Chondrocyte (in vitro differentiated cells): ENCODE results near the gene PEPD. TPM values are rescaled to one million over a fixed set of nuclear protein-coding genes. Genes with fewer than 3 reads are reported as not detected.
"Not testable (repeated sequence)": the region's sequence is repeated elsewhere in the genome, so short reads cannot be mapped to it uniquely, and the experiment has no call there.

ENCODE experiments used
- DNase-seq: peaks from one replicate; pipeline ENCODE4 v3.0.0; 2021; ENCODE audit warnings: mixed read lengths, low spot score
- H3K27ac Mint-ChIP-seq: one replicate; pipeline ENCODE4 v1.8.0; 2021; ENCODE audit warnings: mild to moderate bottlenecking, moderate library complexity, mixed read lengths; ENCODE audit not compliant: unreplicated experiment
- H3K27me3 Mint-ChIP-seq: 2 replicates; pipeline ENCODE4 v1.8.0; 2021; ENCODE audit warnings: low read depth, mixed read lengths
- H3K36me3 Mint-ChIP-seq: 2 replicates; pipeline ENCODE4 v1.8.0; 2021; ENCODE audit warnings: low read depth, mixed read lengths
- H3K4me1 Mint-ChIP-seq: 2 replicates; pipeline ENCODE4 v1.8.0; 2021; ENCODE audit warnings: low read depth, mild to moderate bottlenecking, mixed read lengths
- H3K4me3 Mint-ChIP-seq: one replicate; pipeline ENCODE4 v1.8.0; 2021; ENCODE audit warnings: mild to moderate bottlenecking, moderate library complexity, mixed read lengths; ENCODE audit not compliant: unreplicated experiment
- H3K9me3 Mint-ChIP-seq: 2 replicates; pipeline ENCODE4 v1.8.0; 2021; ENCODE audit warnings: low read depth, mixed read lengths
- total RNA-seq: library from RNA; stranded (reverse); gene quantifications from 3 replicates; pipeline ENCODE4 v1.2.1, GENCODE V29; 2021
- TF ChIP-seq, protein P1 (sequence below): fragments of 200-600 bp; sonication (generic); IDR thresholded peaks from 2 replicates; pipeline ENCODE4 v1.5.0; 2021; ENCODE audit warnings: antibody characterized with exemption, mild to moderate bottlenecking, moderate library complexity

The PEPD gene
- total RNA-seq, 1 donor from 2014 or later, result 55.6 TPM

GRCh38 chr19:33557196-33557595 is 35.6 kb upstream of the PEPD start:
- H3K4me1 Mint-ChIP-seq, result no peaks in the 10 kb centered on the region
- no peak overlapping the region for H3K27ac Mint-ChIP-seq
- no peaks in the 10 kb centered on the region for H3K36me3 Mint-ChIP-seq
- TF ChIP-seq, protein P1, sequence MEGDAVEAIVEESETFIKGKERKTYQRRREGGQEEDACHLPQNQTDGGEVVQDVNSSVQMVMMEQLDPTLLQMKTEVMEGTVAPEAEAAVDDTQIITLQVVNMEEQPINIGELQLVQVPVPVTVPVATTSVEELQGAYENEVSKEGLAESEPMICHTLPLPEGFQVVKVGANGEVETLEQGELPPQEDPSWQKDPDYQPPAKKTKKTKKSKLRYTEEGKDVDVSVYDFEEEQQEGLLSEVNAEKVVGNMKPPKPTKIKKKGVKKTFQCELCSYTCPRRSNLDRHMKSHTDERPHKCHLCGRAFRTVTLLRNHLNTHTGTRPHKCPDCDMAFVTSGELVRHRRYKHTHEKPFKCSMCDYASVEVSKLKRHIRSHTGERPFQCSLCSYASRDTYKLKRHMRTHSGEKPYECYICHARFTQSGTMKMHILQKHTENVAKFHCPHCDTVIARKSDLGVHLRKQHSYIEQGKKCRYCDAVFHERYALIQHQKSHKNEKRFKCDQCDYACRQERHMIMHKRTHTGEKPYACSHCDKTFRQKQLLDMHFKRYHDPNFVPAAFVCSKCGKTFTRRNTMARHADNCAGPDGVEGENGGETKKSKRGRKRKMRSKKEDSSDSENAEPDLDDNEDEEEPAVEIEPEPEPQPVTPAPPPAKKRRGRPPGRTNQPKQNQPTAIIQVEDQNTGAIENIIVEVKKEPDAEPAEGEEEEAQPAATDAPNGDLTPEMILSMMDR, result no peak
- no peak overlapping the region for H3K4me3 Mint-ChIP-seq
- no peak for DNase-seq
- peaks cover 13% of the 10 kb centered on the region for H3K27me3 Mint-ChIP-seq
- H3K9me3 Mint-ChIP-seq, result no peaks in the 10 kb centered on the region

- Mint-ChIP-seq H3K9me3 (no peaks in the 10 kb centered on the region), H3K36me3 (no peaks in the 10 kb centered on the region), H3K4me3 (no peak overlapping the region), H3K27me3 (peaks cover 9% of the 10 kb centered on the region), H3K4me1 (no peaks in the 10 kb centered on the region), H3K27ac (no peak overlapping the region)
- DNase-seq, result no peak
- TF ChIP-seq, protein P1, result no peak
Measured at GRCh38 chr19:33556261-33556660, 34.7 kb upstream of the PEPD start.

GRCh38 chr19:33555726-33556125 is 34.1 kb upstream of the PEPD start:
- not testable (repeated sequence) for H3K36me3 Mint-ChIP-seq, DNase-seq, H3K4me1 Mint-ChIP-seq, H3K27ac Mint-ChIP-seq, H3K27me3 Mint-ChIP-seq, H3K9me3 Mint-ChIP-seq, H3K4me3 Mint-ChIP-seq

- Mint-ChIP-seq H3K4me3 (no peak overlapping the region), H3K27me3 (peaks cover 9% of the 10 kb centered on the region), H3K27ac (no peak overlapping the region), H3K36me3 (no peaks in the 10 kb centered on the region), H3K4me1 (no peaks in the 10 kb centered on the region), H3K9me3 (no peaks in the 10 kb centered on the region)
- TF ChIP-seq, protein P1, result no peak
- DNase-seq, result peak; percentile 56
Measured at GRCh38 chr19:33554821-33555220, 33.2 kb upstream of the PEPD start.

GRCh38 chr19:33554391-33554790 is 32.8 kb upstream of the PEPD start:
- DNase-seq, result no peak
- no peaks in the 10 kb centered on the region for H3K9me3 Mint-ChIP-seq
- no peaks in the 10 kb centered on the region for H3K36me3 Mint-ChIP-seq
- H3K27ac Mint-ChIP-seq, result no peak overlapping the region
- TF ChIP-seq, protein P1, result no peak
- H3K4me3 Mint-ChIP-seq, result no peak overlapping the region
- H3K4me1 Mint-ChIP-seq, result no peaks in the 10 kb centered on the region
- peaks cover 9% of the 10 kb centered on the region for H3K27me3 Mint-ChIP-seq

GRCh38 chr19:33553530-33554310 is 32.1 kb upstream of the PEPD start:
- Mint-ChIP-seq H3K4me1 (no peaks in the 10 kb centered on the region), H3K9me3 (no peaks in the 10 kb centered on the region), H3K27ac (no peak overlapping the region), H3K36me3 (no peaks in the 10 kb centered on the region), H3K4me3 (no peak overlapping the region), H3K27me3 (peaks cover 7% of the 10 kb centered on the region)
- DNase-seq, result no peak
- TF ChIP-seq, protein P1, result no peak
